ENCODE results near the gene BBS4.
"Not testable (repeated sequence)": the region's sequence is repeated elsewhere in the genome, so short reads cannot be mapped to it uniquely, and the experiment has no call there.

DNA sequence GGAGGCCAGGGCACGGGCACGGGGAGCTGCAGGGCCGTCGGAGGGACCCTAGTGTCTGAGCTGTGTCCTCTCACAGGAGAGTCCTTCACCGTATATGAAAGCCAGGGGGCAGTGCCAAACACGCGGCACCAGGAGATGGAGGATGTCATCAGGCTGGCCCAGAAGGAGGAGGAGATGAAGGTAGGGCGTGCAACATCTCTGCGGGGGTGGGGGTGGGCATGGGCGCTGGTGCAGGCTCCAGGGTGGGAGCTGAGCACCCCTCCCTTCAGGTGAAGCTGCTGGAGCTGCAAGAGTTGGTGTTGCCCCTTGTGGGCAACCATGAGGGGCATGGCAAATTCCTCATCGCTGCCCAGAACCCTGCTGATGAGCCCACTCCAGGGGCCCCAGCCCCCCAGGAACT lies 20.3 kb upstream of the BBS4 start:
- TF ChIP-seq, protein P1, sequence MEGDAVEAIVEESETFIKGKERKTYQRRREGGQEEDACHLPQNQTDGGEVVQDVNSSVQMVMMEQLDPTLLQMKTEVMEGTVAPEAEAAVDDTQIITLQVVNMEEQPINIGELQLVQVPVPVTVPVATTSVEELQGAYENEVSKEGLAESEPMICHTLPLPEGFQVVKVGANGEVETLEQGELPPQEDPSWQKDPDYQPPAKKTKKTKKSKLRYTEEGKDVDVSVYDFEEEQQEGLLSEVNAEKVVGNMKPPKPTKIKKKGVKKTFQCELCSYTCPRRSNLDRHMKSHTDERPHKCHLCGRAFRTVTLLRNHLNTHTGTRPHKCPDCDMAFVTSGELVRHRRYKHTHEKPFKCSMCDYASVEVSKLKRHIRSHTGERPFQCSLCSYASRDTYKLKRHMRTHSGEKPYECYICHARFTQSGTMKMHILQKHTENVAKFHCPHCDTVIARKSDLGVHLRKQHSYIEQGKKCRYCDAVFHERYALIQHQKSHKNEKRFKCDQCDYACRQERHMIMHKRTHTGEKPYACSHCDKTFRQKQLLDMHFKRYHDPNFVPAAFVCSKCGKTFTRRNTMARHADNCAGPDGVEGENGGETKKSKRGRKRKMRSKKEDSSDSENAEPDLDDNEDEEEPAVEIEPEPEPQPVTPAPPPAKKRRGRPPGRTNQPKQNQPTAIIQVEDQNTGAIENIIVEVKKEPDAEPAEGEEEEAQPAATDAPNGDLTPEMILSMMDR (IDR thresholded peaks at IDR 0.05): not testable (repeated sequence)
- not testable (repeated sequence) for TF ChIP-seq EZH2 (IDR thresholded peaks at IDR 0.05; ENCODE audit: borderline replicate concordance, insufficient read depth, low read depth, low read length, poor library complexity, severe bottlenecking)
